HUES6 (cell line): ENCODE data around the gene LRRC75A.

Source experiments
- H3K27ac ChIP-seq: 2 replicates; pipeline ENCODE4 v1.7.0; 2013; ENCODE audit warnings: low read depth, mild to moderate bottlenecking, low read length, inconsistent platforms
- H3K27me3 ChIP-seq: 2 replicates; pipeline ENCODE4 v1.6.1; 2013; ENCODE audit warnings: low read length; ENCODE audit not compliant: control insufficient read depth, insufficient read depth
- H3K36me3 ChIP-seq: 2 replicates; pipeline ENCODE4 v1.6.1; 2013; ENCODE audit warnings: low read length; ENCODE audit not compliant: control insufficient read depth, insufficient read depth
- H3K4me1 ChIP-seq: 2 replicates; pipeline ENCODE4 v1.6.1; 2013; ENCODE audit warnings: low read length; ENCODE audit not compliant: control insufficient read depth, insufficient read depth
- H3K4me3 ChIP-seq: 2 replicates; pipeline ENCODE4 v1.5.1; 2013; ENCODE audit warnings: low read depth, low read length
- H3K9ac ChIP-seq: one replicate; pipeline ENCODE4 v1.6.1; 2013; ENCODE audit warnings: mild to moderate bottlenecking, low read length
- H3K9me3 ChIP-seq: 2 replicates; pipeline ENCODE4 v1.6.1; 2013; ENCODE audit warnings: low read depth, low read length; ENCODE audit not compliant: control insufficient read depth, insufficient read depth

Gene LRRC75A

DNA sequence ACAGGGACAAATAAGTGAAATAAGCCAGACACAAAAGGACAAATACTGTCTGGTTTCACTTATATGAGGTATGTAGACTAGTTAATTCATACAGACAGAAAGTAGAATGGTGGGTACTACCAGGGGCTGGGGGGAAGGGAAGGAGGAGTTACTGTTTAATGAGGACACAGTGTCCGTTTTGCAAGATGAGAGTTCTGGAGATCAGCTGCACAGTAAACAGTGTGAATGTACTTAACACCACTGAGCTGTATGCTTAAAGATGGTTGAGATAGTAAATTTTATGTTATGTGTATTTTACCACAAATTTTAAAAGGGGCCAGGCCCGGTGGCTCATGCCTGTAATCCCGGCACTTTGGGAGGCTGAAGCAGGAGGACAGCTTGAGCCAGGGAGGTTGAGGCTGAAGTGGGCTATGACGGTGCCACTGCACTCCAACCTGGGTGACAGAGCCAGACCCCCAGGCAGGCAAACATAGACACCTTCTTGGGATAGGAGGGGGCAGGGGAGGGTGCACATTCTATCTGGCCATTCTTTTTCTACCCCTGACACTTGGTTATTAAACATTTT, 23.5 kb downstream of the LRRC75A start:
- no peak overlapping the region for H3K9ac ChIP-seq
- no peak overlapping the region for H3K4me3 ChIP-seq
- no peaks in the 10 kb centered on the region for H3K36me3 ChIP-seq
- H3K27me3 ChIP-seq: no peaks in the 10 kb centered on the region
- H3K27ac ChIP-seq: no peak overlapping the region
- H3K4me1 ChIP-seq: peaks cover 33% of the 10 kb centered on the region
- no peaks in the 10 kb centered on the region for H3K9me3 ChIP-seq

GRCh38 chr17:16467886-16468285, 24.1 kb downstream of the LRRC75A start:
- no peak overlapping the region for H3K4me3 ChIP-seq
- H3K27ac ChIP-seq: no peak overlapping the region
- no peaks in the 10 kb centered on the region for H3K9me3 ChIP-seq
- no peaks in the 10 kb centered on the region for H3K27me3 ChIP-seq
- H3K4me1 ChIP-seq: peaks cover 33% of the 10 kb centered on the region
- H3K9ac ChIP-seq: no peak overlapping the region
- H3K36me3 ChIP-seq: no peaks in the 10 kb centered on the region; the same call in 1 of the 2 replicates

- Histone ChIP-seq H3K9me3 (no peaks in the 10 kb centered on the region), H3K27ac (no peak overlapping the region), H3K9ac (no peak overlapping the region), H3K4me1 (peaks cover 27% of the 10 kb centered on the region; the same call in 1 of the 2 replicates), H3K4me3 (no peak overlapping the region), H3K27me3 (no peaks in the 10 kb centered on the region), H3K36me3 (no peaks in the 10 kb centered on the region; the same call in 1 of the 2 replicates)
Observed at GRCh38 chr17:16467044-16467443, 24.9 kb downstream of the LRRC75A start.

DNA sequence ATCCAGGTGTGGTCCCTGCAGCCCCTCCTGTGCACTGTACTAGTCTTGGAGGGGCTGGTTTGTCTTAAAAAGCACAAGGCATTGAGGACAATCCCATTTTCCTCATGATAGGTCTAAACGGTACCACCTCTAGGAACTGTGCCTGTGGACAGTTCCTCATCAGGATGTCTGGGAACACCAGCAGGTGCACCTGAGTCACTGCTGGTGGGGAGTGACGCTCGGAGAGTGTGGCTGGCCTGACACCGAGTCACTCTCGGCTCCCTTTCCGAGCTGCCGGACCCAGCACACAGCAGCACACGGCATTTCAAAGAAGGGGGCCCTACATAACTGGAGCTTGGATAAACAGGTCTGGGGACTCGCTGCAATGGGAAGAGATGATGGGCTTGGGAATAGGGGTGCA, 25.6 kb downstream of the LRRC75A start:
- no peak overlapping the region for H3K27ac ChIP-seq
- no peak overlapping the region for H3K4me3 ChIP-seq
- no peaks in the 10 kb centered on the region for H3K9me3 ChIP-seq
- H3K4me1 ChIP-seq: peaks cover 27% of the 10 kb centered on the region; the same call in 1 of the 2 replicates
- H3K36me3 ChIP-seq: no peaks in the 10 kb centered on the region; the same call in 1 of the 2 replicates
- H3K27me3 ChIP-seq: no peaks in the 10 kb centered on the region
- no peak overlapping the region for H3K9ac ChIP-seq

- H3K9ac ChIP-seq: no peak overlapping the region
- H3K4me1 ChIP-seq: peaks cover 27% of the 10 kb centered on the region; the same call in 1 of the 2 replicates
- H3K9me3 ChIP-seq: no peaks in the 10 kb centered on the region
- H3K36me3 ChIP-seq: peaks cover 1% of the 10 kb centered on the region; the same call in 1 of the 2 replicates
- H3K27me3 ChIP-seq: no peaks in the 10 kb centered on the region
- H3K27ac ChIP-seq: no peak overlapping the region
- no peak overlapping the region for H3K4me3 ChIP-seq
Observed at GRCh38 chr17:16465861-16466338, 26.1 kb downstream of the LRRC75A start.

GRCh38 chr17:16465052-16465312, 27.0 kb downstream of the LRRC75A start:
- H3K27me3 ChIP-seq: no peaks in the 10 kb centered on the region
- H3K4me3 ChIP-seq: no peak overlapping the region
- H3K9ac ChIP-seq: no peak overlapping the region
- peaks cover 32% of the 10 kb centered on the region for H3K4me1 ChIP-seq
- H3K27ac ChIP-seq: no peak overlapping the region
- H3K9me3 ChIP-seq: no peaks in the 10 kb centered on the region
- peaks cover 4% of the 10 kb centered on the region; the same call in 1 of the 2 replicates for H3K36me3 ChIP-seq

DNA sequence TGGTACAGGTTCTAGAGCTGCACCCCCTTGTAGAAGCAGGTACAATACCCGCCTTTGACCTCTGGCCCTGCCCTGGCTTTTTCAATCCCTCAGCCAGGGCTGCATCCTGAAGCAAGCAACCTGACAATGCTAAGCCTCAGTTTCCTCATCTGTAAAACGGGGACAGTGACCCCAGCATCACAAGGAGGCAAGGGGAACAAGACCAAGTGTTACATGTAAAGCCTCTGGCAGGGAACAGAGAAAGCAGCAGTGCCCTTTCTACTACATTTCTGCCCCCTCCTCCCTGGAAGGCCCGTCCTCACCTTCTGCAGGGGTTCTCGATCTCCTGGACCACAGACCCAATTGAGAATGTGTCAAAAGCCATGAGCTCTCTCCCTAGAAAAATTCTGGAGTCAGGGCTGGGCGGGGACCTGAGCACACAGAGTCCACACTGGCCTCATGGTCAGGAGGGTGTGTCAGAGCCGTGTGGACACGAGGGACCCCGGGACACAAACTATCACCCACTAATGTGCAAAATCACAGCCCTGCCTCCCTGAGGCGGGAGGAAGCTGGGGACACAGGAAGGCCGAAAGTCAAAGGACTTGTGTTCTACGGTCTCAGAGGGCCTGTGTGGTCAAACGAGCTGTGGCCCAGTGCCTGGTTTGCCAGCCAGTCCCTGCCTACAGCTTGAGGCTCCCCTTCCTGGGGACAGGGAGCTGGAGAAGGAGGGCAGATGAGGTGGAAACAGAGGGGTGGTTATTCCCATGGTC, 27.5 kb downstream of the LRRC75A start:
- no peak overlapping the region for H3K9ac ChIP-seq
- no peak overlapping the region for H3K27ac ChIP-seq
- no peaks in the 10 kb centered on the region for H3K9me3 ChIP-seq
- peaks cover 4% of the 10 kb centered on the region; the same call in 1 of the 2 replicates for H3K36me3 ChIP-seq
- H3K4me1 ChIP-seq: peaks cover 37% of the 10 kb centered on the region
- no peaks in the 10 kb centered on the region for H3K27me3 ChIP-seq
- no peak overlapping the region for H3K4me3 ChIP-seq

- Histone ChIP-seq H3K27ac (no peak overlapping the region), H3K36me3 (peaks cover 4% of the 10 kb centered on the region; the same call in 1 of the 2 replicates), H3K4me1 (peaks cover 43% of the 10 kb centered on the region), H3K9ac (no peak overlapping the region), H3K4me3 (no peak overlapping the region), H3K27me3 (no peaks in the 10 kb centered on the region), H3K9me3 (no peaks in the 10 kb centered on the region)
Observed at GRCh38 chr17:16463358-16464302, 28.4 kb downstream of the LRRC75A start.

- no peaks in the 10 kb centered on the region for H3K9me3 ChIP-seq
- H3K4me3 ChIP-seq: no peak overlapping the region
- H3K9ac ChIP-seq: peak overlapping the region; percentile 25
- no peak overlapping the region for H3K27ac ChIP-seq
- peaks cover 43% of the 10 kb centered on the region for H3K4me1 ChIP-seq
- H3K36me3 ChIP-seq: peaks cover 4% of the 10 kb centered on the region; the same call in 1 of the 2 replicates
- H3K27me3 ChIP-seq: no peaks in the 10 kb centered on the region
Observed at GRCh38 chr17:16462070-16462864, 29.7 kb downstream of the LRRC75A start.

DNA sequence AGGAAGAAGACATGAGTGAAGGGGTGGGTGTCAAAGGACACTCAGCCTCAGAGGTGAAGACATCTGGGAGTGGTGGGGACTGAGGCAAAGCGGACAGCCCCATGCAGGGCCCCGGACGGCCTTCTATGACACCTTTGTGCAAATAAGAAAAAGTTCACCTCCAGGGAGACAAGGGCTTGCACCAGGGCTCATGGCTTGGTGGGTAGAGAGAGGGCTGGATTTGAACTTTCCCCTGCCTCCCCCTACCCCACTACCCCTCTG, 30.5 kb downstream of the LRRC75A start:
- Histone ChIP-seq H3K4me3 (no peak overlapping the region), H3K27ac (no peak overlapping the region), H3K36me3 (peaks cover 4% of the 10 kb centered on the region; the same call in 1 of the 2 replicates), H3K9me3 (no peaks in the 10 kb centered on the region), H3K27me3 (no peaks in the 10 kb centered on the region), H3K9ac (no peak overlapping the region), H3K4me1 (peaks cover 47% of the 10 kb centered on the region)
